Measurements from ENCODE around the gene MSLN. TPM values are rescaled to one million over a fixed set of nuclear protein-coding genes. Genes with fewer than 3 reads are reported as not detected.

MSLN gene
- total and polyA plus RNA-seq, 9 of the 15 experiments (the other 6 are each of a cell fraction or from before 2014, with no cell fraction given) = not detected

DNA sequence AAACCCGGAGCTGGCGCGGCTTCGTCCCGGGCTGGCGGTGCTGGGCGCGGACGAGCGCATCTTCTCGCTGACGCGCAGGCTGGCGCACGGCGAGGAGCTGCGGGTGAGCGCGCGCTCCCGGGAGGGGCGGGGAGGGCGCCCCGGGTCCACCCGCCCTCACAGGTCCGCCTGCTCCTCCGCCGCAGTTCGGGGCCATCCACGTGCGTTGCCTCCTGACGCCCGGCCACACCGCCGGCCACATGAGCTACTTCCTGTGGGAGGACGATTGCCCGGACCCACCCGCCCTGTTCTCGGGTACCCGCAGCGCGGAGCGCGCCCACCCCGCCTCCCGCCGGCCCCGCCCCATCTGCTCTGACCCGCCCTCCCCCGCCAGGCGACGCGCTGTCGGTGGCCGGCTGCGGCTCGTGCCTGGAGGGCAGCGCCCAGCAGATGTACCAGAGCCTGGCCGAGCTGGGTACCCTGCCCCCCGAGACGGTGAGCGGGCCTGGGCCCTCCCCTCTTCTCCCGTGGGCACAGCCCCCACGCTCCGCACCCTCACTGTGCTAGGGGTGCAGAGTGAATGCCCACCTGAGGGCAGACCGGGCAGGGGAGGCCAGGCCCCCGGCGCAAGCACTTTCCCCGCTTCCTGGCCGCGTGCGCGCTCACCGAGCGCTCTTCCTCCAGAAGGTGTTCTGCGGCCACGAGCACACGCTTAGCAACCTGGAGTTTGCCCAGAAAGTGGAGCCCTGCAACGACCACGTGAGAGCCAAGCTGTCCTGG is 32.2 kb upstream of the MSLN start (continued):
- TF ChIP-seq, protein P1, sequence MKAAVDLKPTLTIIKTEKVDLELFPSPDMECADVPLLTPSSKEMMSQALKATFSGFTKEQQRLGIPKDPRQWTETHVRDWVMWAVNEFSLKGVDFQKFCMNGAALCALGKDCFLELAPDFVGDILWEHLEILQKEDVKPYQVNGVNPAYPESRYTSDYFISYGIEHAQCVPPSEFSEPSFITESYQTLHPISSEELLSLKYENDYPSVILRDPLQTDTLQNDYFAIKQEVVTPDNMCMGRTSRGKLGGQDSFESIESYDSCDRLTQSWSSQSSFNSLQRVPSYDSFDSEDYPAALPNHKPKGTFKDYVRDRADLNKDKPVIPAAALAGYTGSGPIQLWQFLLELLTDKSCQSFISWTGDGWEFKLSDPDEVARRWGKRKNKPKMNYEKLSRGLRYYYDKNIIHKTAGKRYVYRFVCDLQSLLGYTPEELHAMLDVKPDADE (conservative IDR thresholded peaks at IDR 0.05; ENCODE audit: control insufficient read depth, low read depth, low read length) = peak; percentile 75; the same call in 1 of the 2 replicates
- TF ChIP-seq, protein P2, sequence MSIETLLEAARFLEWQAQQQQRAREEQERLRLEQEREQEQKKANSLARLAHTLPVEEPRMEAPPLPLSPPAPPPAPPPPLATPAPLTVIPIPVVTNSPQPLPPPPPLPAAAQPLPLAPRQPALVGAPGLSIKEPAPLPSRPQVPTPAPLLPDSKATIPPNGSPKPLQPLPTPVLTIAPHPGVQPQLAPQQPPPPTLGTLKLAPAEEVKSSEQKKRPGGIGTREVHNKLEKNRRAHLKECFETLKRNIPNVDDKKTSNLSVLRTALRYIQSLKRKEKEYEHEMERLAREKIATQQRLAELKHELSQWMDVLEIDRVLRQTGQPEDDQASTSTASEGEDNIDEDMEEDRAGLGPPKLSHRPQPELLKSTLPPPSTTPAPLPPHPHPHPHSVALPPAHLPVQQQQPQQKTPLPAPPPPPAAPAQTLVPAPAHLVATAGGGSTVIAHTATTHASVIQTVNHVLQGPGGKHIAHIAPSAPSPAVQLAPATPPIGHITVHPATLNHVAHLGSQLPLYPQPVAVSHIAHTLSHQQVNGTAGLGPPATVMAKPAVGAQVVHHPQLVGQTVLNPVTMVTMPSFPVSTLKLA (conservative IDR thresholded peaks at IDR 0.05) = peak; percentile 73 to 90; a peak in 3 of 4 replicates
- no peak for TF ChIP-seq BMI1 (IDR thresholded peaks at IDR 0.05; ENCODE audit: low read length)
- peak; percentile 49 for TF ChIP-seq PCBP1 (IDR thresholded peaks at IDR 0.05; ENCODE audit: low read depth, low read length, poor library complexity, severe bottlenecking)
- no peak for TF ChIP-seq ZNF134 (CRISPR knock-in tag; conservative IDR thresholded peaks at IDR 0.05)
- peak in 2 of 3 experiments; percentile 18 to 42 for TF ChIP-seq YY1 (IDR thresholded peaks at IDR 0.05; ENCODE audit: borderline replicate concordance in 1 of 3, control insufficient read depth in 1 of 3, extremely low read depth in 1 of 3, insufficient read depth in 3 of 3, insufficient read length in 1 of 3, insufficient replicate concordance in 2 of 3, low read depth in 1 of 3, low read length in 2 of 3)
- TF ChIP-seq SP1 (CRISPR knock-in tag; IDR thresholded peaks at IDR 0.05) = peak; percentile 27; the same call in 1 of the 2 replicates
- peak; percentile 57 for TF ChIP-seq KDM5B (IDR thresholded peaks at IDR 0.05; ENCODE audit: insufficient replicate concordance, low read depth, low read length)
- peak; percentile 57; the same call in 1 of the 2 replicates for TF ChIP-seq KAT7 (CRISPR knock-in tag; IDR thresholded peaks at IDR 0.05; ENCODE audit: borderline replicate concordance)
- TF ChIP-seq FOSL1 (tag; conservative IDR thresholded peaks at IDR 0.05) = 0 out of 2 replicates have a peak, but pooled peaks have one; percentile 15
- TF ChIP-seq, protein P3, sequence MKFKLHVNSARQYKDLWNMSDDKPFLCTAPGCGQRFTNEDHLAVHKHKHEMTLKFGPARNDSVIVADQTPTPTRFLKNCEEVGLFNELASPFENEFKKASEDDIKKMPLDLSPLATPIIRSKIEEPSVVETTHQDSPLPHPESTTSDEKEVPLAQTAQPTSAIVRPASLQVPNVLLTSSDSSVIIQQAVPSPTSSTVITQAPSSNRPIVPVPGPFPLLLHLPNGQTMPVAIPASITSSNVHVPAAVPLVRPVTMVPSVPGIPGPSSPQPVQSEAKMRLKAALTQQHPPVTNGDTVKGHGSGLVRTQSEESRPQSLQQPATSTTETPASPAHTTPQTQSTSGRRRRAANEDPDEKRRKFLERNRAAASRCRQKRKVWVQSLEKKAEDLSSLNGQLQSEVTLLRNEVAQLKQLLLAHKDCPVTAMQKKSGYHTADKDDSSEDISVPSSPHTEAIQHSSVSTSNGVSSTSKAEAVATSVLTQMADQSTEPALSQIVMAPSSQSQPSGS (CRISPR knock-in tag; IDR thresholded peaks at IDR 0.05) = peak; percentile 38; the same call in 1 of the 2 replicates
- TF ChIP-seq, protein P4, sequence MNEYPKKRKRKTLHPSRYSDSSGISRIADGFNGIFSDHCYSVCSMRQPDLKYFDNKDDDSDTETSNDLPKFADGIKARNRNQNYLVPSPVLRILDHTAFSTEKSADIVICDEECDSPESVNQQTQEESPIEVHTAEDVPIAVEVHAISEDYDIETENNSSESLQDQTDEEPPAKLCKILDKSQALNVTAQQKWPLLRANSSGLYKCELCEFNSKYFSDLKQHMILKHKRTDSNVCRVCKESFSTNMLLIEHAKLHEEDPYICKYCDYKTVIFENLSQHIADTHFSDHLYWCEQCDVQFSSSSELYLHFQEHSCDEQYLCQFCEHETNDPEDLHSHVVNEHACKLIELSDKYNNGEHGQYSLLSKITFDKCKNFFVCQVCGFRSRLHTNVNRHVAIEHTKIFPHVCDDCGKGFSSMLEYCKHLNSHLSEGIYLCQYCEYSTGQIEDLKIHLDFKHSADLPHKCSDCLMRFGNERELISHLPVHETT (CRISPR knock-in tag; conservative IDR thresholded peaks at IDR 0.05 in 1 of 2, IDR thresholded peaks at IDR 0.05 in 1 of 2) = 0 out of 4 replicates have a peak, but pooled peaks of 1 of the 2 experiments have one; percentile 39
- peak; percentile 69 for TF ChIP-seq POLR2A (conservative IDR thresholded peaks at IDR 0.05)
- no peak for TF ChIP-seq SRSF9 (IDR thresholded peaks at IDR 0.05; ENCODE audit: borderline replicate concordance, low read depth, low read length)
- peak; percentile 54; the same call in 1 of the 2 replicates for TF ChIP-seq ZBTB7A (IDR thresholded peaks at IDR 0.05; ENCODE audit: borderline replicate concordance, control insufficient read depth, low read depth, low read length)
- TF ChIP-seq PPARD (CRISPR knock-in tag; IDR thresholded peaks at IDR 0.05) = no peak
- TF ChIP-seq SIN3A (IDR thresholded peaks at IDR 0.05; ENCODE audit: borderline replicate concordance in 2 of 2, control insufficient read depth in 1 of 2, low read depth in 2 of 2, low read length in 2 of 2) = peak; percentile 58 to 88; a peak in 3 of 4 replicates
- TF ChIP-seq MXI1 (IDR thresholded peaks at IDR 0.05; ENCODE audit: low read depth, low read length) = peak; percentile 83
- TF ChIP-seq MBD2 (IDR thresholded peaks at IDR 0.05; ENCODE audit: borderline replicate concordance, low read depth) = 0 out of 2 replicates have a peak, but pooled peaks have one; percentile 34
